Stimulated activated CD4-positive, alpha-beta T cell treated with anti-CD3 and anti-CD28 coated beads, Interleukin-1b, Interleukin-23, amount 100 ng/mL, for 4 hours (primary cell): ENCODE measurements around the gene RNF212B.

Experiments
- DNase-seq, 2 donors: peaks; one replicate each; pipeline ENCODE4 v3.0.0-alpha.2; 2020; ENCODE audit warnings: low read depth in 2 of 2

RNF212B gene

GRCh38 chr14:23320584-23321571, 83.1 kb downstream of the RNF212B start, which contains the start of gene PABPN1:
Gene PABPN1, plus strand, starts transcription at chr14:23321457. Its CDS starts 13 bp downstream, at chr14:23321470.
- DNase-seq, result peak; percentile 90 to 93

DNA sequence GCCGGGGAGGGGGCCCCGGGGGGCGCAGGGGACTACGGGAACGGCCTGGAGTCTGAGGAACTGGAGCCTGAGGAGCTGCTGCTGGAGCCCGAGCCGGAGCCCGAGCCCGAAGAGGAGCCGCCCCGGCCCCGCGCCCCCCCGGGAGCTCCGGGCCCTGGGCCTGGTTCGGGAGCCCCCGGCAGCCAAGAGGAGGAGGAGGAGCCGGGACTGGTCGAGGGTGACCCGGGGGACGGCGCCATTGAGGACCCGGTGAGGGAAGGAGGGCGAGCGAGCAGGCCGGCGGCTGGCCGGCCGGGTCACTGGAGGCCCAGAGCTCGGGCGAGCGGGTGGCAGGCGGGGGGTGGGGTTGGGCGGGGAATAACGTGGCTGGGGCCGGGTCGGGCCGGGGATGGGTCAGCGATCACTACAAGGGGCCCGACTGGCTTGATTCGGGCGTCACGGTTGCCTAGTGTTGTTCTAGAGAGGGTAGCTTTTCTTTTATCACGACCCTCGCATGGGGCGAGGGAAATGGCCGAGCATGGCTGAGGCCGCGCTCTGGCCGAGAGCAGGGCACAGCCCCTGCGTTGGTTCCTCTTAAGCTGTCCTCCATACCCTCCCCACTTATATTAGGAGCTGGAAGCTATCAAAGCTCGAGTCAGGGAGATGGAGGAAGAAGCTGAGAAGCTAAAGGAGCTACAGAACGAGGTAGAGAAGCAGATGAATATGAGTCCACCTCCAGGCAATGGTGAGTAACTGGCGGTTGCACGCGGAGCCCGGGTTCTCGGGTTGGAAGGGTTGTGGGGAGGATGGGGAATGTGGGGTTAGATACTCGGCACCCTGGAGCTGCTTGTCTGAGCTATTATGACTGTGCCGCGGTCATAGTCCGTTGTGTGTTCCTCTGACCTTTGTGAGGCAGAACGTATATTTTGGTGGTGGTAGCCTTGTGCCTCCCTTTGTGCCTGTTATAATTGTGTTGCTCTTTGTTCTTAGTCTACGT, 84.1 kb downstream of the RNF212B start:
- DNase-seq, result peak; percentile 30 to 31
